SK-N-SH (cell line): ENCODE results near the gene PSMD9.

Experiments used
- CHD2 ChIP-seq: fragments of 150-350 bp; IDR thresholded peaks from 2 replicates; pipeline ENCODE4 v1.6.1; 2018; ENCODE audit warnings: low read length; ENCODE audit not compliant: partially characterized antibody
- EP300 ChIP-seq, 2 experiments: IDR thresholded peaks; 2 replicates each; pipeline versions ENCODE4 v1.4.0 to v1.6.1; 2012; ENCODE audit warnings: borderline replicate concordance in 1 of 2, low read depth in 1 of 2, low read length in 1 of 2
- EZH2phosphoT487 ChIP-seq: fragments of 200-600 bp; sonication (generic); IDR thresholded peaks from 2 replicates; pipeline ENCODE4 v1.6.1; 2017; ENCODE audit warnings: low read depth, mixed run types, mild to moderate bottlenecking, antibody characterized with exemption, moderate library complexity, borderline replicate concordance
- FOXM1 ChIP-seq: IDR thresholded peaks from 2 replicates; pipeline ENCODE4 v1.4.0; 2012; ENCODE audit warnings: low read depth, mild to moderate bottlenecking
- GABPA ChIP-seq: IDR thresholded peaks from 2 replicates; pipeline ENCODE4 v1.4.0; 2012; ENCODE audit warnings: low read depth, mild to moderate bottlenecking
- POLR2AphosphoS5 ChIP-seq: IDR thresholded peaks from 2 replicates; pipeline ENCODE4 v1.6.1; 2012; ENCODE audit warnings: low read depth, low read length
- RFX5 ChIP-seq: IDR thresholded peaks from 2 replicates; pipeline ENCODE4 v1.6.1; 2012; ENCODE audit warnings: mild to moderate bottlenecking, improper control_type of control experiment, low read length
- TAF1 ChIP-seq: IDR thresholded peaks from 2 replicates; pipeline ENCODE4 v1.6.1; 2012; ENCODE audit warnings: low read depth, mild to moderate bottlenecking, low read length, moderate library complexity, borderline replicate concordance
- TCF12 ChIP-seq: IDR thresholded peaks from 2 replicates; pipeline ENCODE4 v1.4.0; 2012
- TF ChIP-seq, protein P1 (sequence below): fragments of 200-600 bp; sonication (generic); IDR thresholded peaks from 2 replicates; pipeline ENCODE4 v1.6.1; 2017; ENCODE audit warnings: antibody characterized with exemption, mild to moderate bottlenecking, moderate library complexity
- TF ChIP-seq, protein P2 (sequence below): fragments of 150-350 bp; IDR thresholded peaks from 2 replicates; pipeline ENCODE4 v1.6.1; 2017; ENCODE audit warnings: antibody characterized with exemption, low read length, low read depth, borderline replicate concordance
- TF ChIP-seq, protein P3 (sequence below): IDR thresholded peaks from 2 replicates; pipeline ENCODE4 v1.4.0; 2012; ENCODE audit warnings: low read depth

DNA sequence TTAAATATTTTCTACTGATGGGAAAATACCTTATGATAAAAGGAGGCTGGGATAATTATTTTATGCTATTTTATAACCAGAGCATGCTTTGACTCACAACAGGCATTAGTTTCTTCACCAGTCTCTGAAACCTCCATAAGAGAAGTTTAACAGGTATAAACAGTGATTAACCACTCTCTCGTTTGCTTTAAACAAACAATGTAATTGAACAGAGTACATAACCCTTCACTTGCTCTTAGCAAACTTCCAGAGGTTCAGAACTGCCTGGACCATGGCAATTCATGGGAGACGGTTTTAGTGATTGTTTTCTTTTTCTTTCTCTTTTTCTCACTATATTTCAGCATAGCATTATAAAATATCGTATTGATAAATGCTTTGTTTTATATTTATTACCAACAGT, 65.1 kb downstream of the PSMD9 start:
- TF ChIP-seq TCF12 (no peak), CHD2 (no peak), TAF1 (no peak), POLR2AphosphoS5 (no peak), EP300 (IDR thresholded peaks at IDR 0.05; ENCODE audit: borderline replicate concordance in 1 of 2, low read depth in 1 of 2, low read length in 1 of 2) (no peak), GABPA (no peak), RFX5 (no peak), EZH2phosphoT487 (no peak), FOXM1 (no peak)
- TF ChIP-seq, protein P1, sequence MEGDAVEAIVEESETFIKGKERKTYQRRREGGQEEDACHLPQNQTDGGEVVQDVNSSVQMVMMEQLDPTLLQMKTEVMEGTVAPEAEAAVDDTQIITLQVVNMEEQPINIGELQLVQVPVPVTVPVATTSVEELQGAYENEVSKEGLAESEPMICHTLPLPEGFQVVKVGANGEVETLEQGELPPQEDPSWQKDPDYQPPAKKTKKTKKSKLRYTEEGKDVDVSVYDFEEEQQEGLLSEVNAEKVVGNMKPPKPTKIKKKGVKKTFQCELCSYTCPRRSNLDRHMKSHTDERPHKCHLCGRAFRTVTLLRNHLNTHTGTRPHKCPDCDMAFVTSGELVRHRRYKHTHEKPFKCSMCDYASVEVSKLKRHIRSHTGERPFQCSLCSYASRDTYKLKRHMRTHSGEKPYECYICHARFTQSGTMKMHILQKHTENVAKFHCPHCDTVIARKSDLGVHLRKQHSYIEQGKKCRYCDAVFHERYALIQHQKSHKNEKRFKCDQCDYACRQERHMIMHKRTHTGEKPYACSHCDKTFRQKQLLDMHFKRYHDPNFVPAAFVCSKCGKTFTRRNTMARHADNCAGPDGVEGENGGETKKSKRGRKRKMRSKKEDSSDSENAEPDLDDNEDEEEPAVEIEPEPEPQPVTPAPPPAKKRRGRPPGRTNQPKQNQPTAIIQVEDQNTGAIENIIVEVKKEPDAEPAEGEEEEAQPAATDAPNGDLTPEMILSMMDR: no peak
- TF ChIP-seq, protein P2, sequence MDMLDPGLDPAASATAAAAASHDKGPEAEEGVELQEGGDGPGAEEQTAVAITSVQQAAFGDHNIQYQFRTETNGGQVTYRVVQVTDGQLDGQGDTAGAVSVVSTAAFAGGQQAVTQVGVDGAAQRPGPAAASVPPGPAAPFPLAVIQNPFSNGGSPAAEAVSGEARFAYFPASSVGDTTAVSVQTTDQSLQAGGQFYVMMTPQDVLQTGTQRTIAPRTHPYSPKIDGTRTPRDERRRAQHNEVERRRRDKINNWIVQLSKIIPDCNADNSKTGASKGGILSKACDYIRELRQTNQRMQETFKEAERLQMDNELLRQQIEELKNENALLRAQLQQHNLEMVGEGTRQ: no peak
- TF ChIP-seq, protein P3, sequence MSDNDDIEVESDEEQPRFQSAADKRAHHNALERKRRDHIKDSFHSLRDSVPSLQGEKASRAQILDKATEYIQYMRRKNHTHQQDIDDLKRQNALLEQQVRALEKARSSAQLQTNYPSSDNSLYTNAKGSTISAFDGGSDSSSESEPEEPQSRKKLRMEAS: no peak
